ENCODE results near the gene EPB41L2. TPM values are rescaled to one million over a fixed set of nuclear protein-coding genes. Genes with fewer than 3 reads are reported as not detected.

EPB41L2 gene
- total and polyA plus RNA-seq, 5 donors, result 30.2 to 120 (median 105) TPM

DNA sequence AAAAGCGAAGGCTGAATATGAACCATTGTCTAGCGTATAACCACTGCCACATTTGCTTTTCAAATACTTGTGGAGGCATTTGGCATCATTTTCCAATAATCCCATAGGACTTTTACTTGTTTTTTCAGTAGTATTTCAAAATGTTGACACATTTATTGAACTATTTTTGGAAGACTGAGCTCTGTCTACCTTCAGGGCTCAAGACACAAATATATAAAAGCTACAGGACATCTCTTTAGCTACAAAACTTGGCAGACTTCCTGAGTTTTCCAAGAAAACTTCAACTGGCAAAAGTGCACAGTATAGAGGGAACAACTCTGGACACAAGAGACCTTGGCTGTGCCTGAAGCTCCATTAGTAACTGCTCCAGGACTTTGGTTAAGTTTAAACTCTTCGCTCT, 13.4 kb downstream of the EPB41L2 start:
- Histone ChIP-seq H3K27me3 (ENCODE audit: control insufficient read depth, insufficient read depth) (no peaks in the 10 kb centered on the region), H3K9me3 (ENCODE audit: control insufficient read depth, low read length) (peaks cover 2% of the 10 kb centered on the region), H3K4me3 (ENCODE audit: low read length) (no peak overlapping the region), H3K27ac (ENCODE audit: low read length) (no peak overlapping the region), H3K4me1 (ENCODE audit: control insufficient read depth, insufficient read depth, low read length) (no peaks in the 10 kb centered on the region)
- ATAC-seq (peak; percentile 23 to 29), DNase-seq (no peak)
- 74% methylated on average over 3 of the region's 3 CpGs for WGBS
- intact Hi-C loops (cut with DNase I), result loop anchor here in 1 of 4 donors (10.0 kb wide), 1 partner anchor 85 kb away; no protein-coding TSS in a partner anchor

DNA sequence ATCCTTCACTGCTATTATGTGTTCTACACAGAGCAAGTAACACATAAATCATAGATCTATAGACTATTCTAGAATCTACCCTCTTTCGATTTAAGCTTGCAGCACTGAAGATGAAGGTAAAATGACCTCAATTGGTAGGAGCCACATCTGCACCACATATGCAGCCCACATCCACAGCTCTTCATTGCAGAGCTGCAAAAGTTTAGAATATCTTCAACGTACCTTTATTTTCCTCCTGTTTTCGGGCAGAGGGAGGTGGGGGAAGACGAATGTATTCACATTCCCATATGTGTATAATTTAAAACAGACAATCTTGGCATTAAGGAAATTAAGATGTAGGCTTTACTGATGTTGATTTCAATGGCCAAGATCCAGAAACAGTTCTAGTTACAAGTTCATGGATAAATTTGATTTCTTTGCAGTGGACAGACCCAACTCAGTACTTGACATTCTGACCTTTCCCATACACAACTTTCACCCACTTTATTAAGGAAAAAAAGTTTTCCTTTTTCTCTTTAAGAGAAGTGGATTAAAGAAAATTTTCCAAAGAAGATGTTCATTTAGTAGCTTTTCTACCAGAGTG, 14.0 kb downstream of the EPB41L2 start:
- WGBS, result 86% methylated on average over 4 of the region's 4 CpGs

DNA sequence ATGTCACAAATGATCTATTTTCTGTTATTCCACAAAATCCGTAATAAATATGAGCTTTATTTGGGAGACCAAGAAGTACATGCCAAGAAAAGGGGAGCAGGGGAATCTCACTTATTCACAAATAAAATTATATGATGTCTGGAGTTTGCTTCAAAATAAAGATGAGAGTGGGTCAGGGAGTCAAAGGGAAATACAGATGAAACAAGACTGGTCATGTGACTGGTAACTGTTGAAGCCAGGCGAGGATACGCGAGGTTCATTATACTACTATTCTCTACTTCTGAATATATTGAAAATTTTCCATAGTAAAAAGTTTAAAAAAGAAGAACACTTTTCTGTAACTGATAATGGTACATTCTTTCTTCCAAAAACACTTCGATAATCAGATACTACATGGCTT, 14.6 kb downstream of the EPB41L2 start:
- no peaks in the 10 kb centered on the region for H3K27me3 ChIP-seq (ENCODE audit: control insufficient read depth, insufficient read depth)
- no peak for DNase-seq
- H3K9me3 ChIP-seq (ENCODE audit: control insufficient read depth, low read length), result peaks cover 2% of the 10 kb centered on the region
- intact Hi-C loops (cut with DNase I), result loop anchor here in 1 of 4 donors (10.0 kb wide), 1 partner anchor 84 kb away; no protein-coding TSS in a partner anchor
- no peaks in the 10 kb centered on the region for H3K4me1 ChIP-seq (ENCODE audit: control insufficient read depth, insufficient read depth, low read length)
- 86% methylated on average over 5 of the region's 5 CpGs for WGBS
- ATAC-seq, result no peak
- no peak overlapping the region for H3K4me3 ChIP-seq (ENCODE audit: low read length)
- H3K27ac ChIP-seq (ENCODE audit: low read length), result no peak overlapping the region

More for the DNA sequence above, 14.0 kb downstream of the EPB41L2 start:
- intact Hi-C loops (cut with DNase I), result loop anchor here in 1 of 4 donors (10.0 kb wide), 1 partner anchor 84 kb away; no protein-coding TSS in a partner anchor
- Histone ChIP-seq H3K9me3 (ENCODE audit: control insufficient read depth, low read length) (peaks cover 2% of the 10 kb centered on the region), H3K4me1 (ENCODE audit: control insufficient read depth, insufficient read depth, low read length) (no peaks in the 10 kb centered on the region), H3K4me3 (ENCODE audit: low read length) (no peak overlapping the region), H3K27me3 (ENCODE audit: control insufficient read depth, insufficient read depth) (no peaks in the 10 kb centered on the region), H3K27ac (ENCODE audit: low read length) (no peak overlapping the region)
- ATAC-seq (no peak), DNase-seq (no peak)

DNA sequence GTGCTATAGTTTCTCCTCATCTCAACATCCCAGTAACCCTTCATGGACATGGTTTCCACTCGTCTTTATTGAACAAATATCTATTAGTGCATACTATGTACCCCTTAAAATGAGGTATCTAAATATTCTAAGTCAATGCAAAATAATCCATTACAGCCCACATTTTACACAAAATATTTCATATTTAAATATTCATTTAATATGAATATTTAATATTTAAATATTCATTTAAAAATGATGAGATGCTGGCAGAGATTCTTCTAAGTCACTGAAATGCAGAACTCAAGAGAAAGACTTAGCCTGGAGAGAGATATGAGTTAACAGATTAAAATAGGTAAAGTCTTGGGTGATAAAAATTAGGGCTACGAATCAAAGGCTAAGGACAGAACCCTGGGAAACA, 17.9 kb downstream of the EPB41L2 start:
- Histone ChIP-seq H3K27me3 (ENCODE audit: control insufficient read depth, insufficient read depth) (no peaks in the 10 kb centered on the region), H3K27ac (ENCODE audit: low read length) (no peak overlapping the region), H3K4me1 (ENCODE audit: control insufficient read depth, insufficient read depth, low read length) (no peaks in the 10 kb centered on the region), H3K4me3 (ENCODE audit: low read length) (no peak overlapping the region), H3K9me3 (ENCODE audit: control insufficient read depth, low read length) (no peaks in the 10 kb centered on the region)
- DNase-seq (no peak), ATAC-seq (no peak)
- intact Hi-C loops (cut with DNase I), result loop anchor here in 1 of 4 donors (10.0 kb wide), 1 partner anchor 80 kb away; no protein-coding TSS in a partner anchor
- 85% methylated on average over 2 of the region's 2 CpGs for WGBS

DNA sequence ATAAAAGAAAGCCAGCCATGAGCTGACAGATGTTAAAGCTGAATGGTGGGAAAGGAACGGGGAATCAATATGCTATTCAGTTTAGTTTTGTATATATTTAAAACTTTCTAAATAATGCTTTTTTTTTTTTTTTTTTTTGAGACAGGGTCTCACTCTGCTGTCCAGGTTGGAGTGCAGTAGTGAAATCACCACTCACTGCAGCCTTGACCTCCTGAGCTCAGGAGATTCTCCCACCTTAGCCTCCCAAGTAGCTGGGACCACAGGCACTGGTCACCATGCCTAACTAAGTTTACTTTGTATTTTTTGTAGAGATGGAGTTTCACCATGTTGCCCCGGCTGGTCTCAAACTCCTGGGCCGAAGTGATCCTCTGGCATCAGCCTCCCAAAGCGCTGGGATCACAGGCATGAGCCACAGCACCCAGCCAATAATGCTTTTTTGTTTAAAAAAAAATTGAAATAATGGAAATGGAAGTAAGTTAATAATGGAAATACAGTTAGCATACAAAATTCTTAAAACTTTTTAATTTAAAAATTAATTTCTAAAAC, 19.1 kb downstream of the EPB41L2 start:
- no peaks in the 10 kb centered on the region for H3K9me3 ChIP-seq (ENCODE audit: control insufficient read depth, low read length)
- ATAC-seq (no peak), DNase-seq (no peak)
- no peaks in the 10 kb centered on the region for H3K4me1 ChIP-seq (ENCODE audit: control insufficient read depth, insufficient read depth, low read length)
- H3K27ac ChIP-seq (ENCODE audit: low read length), result no peak overlapping the region
- WGBS, result 76% methylated on average over 4 of the region's 4 CpGs
- intact Hi-C loops (cut with DNase I), result loop anchor here in 1 of 4 donors (10.0 kb wide), 1 partner anchor 79 kb away; no protein-coding TSS in a partner anchor
- H3K27me3 ChIP-seq (ENCODE audit: control insufficient read depth, insufficient read depth), result no peaks in the 10 kb centered on the region
- H3K4me3 ChIP-seq (ENCODE audit: low read length), result no peak overlapping the region

DNA sequence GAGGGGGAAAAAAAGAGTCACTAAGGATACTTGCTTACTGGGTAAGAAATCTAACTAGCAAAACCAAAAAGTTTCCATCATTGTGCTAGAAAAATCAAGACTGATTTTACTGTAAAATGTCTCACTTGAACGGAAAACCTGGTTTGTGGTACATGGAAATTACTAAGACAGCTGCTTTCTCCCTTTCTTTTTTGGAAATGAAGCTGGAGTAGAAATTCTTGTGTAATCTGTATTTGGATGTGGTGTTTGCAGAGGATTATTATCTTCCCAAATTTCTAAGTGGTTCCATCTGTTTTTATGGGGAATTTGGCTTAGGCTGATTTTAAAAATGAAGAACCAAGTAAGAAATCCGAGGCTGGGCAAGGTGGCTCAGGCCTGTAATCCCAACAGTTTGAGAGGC, 20.4 kb downstream of the EPB41L2 start:
- intact Hi-C loops (cut with DNase I), result loop anchor here in 1 of 4 donors (10.0 kb wide), 1 partner anchor 78 kb away; no protein-coding TSS in a partner anchor
- 69% methylated on average over 2 of the region's 2 CpGs for WGBS
- no peaks in the 10 kb centered on the region for H3K9me3 ChIP-seq (ENCODE audit: control insufficient read depth, low read length)
- H3K27ac ChIP-seq (ENCODE audit: low read length), result no peak overlapping the region
- H3K27me3 ChIP-seq (ENCODE audit: control insufficient read depth, insufficient read depth), result no peaks in the 10 kb centered on the region
- DNase-seq, result peak in 1 of 3 donors; percentile 64
- no peak overlapping the region for H3K4me3 ChIP-seq (ENCODE audit: low read length)
- no peaks in the 10 kb centered on the region for H3K4me1 ChIP-seq (ENCODE audit: control insufficient read depth, insufficient read depth, low read length)
- peak in 1 of 2 donors; percentile 47 for ATAC-seq

DNA sequence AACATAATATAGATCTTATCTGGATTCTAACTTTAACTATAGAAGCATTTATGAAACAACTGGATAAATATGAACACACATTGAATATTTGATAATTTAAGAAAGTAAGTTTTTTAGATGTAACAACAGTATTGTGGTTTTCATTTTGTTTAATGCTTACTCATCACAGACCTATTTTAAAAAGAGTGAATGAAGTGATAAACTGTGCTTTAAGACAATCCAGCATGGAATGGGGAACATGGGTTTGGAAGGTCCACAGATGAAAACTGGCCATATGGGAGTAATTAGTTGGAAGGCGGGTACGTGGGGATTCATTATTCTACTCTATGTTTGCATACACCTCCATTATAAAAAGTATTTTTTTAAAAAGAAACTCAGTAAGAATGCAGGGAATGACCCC, 21.2 kb downstream of the EPB41L2 start:
- DNase-seq (no peak), ATAC-seq (no peak)
- no peaks in the 10 kb centered on the region for H3K4me1 ChIP-seq (ENCODE audit: control insufficient read depth, insufficient read depth, low read length)
- intact Hi-C loops (cut with DNase I), result loop anchor here in 1 of 4 donors (10.0 kb wide), 1 partner anchor 77 kb away; no protein-coding TSS in a partner anchor
- no peak overlapping the region for H3K4me3 ChIP-seq (ENCODE audit: low read length)
- no peak overlapping the region for H3K27ac ChIP-seq (ENCODE audit: low read length)
- WGBS, result 80% methylated on average over 2 of the region's 2 CpGs
- no peaks in the 10 kb centered on the region for H3K9me3 ChIP-seq (ENCODE audit: control insufficient read depth, low read length)
- no peaks in the 10 kb centered on the region for H3K27me3 ChIP-seq (ENCODE audit: control insufficient read depth, insufficient read depth)

DNA sequence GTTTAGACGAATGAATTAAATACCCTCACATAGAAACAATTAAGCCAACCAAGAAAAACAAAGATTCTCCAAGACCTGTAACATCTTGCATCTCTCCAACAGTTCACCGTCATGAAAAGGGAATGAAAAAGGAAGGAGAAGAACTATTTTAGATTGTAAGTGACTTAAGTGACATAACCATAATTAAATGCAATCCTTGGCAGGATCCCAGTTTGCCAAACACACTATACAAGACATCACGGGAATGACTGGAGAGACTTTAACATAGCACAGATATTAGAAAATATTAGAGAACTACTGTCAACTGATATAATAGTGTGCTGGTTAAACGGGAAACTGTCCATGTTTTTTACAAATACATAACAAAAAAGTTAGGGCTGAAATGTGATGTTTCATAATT, 22.2 kb downstream of the EPB41L2 start:
- H3K4me1 ChIP-seq (ENCODE audit: control insufficient read depth, insufficient read depth, low read length), result no peaks in the 10 kb centered on the region
- DNase-seq (no peak), ATAC-seq (no peak)
- no peak overlapping the region for H3K27ac ChIP-seq (ENCODE audit: low read length)
- intact Hi-C loops (cut with DNase I), result loop anchor here in 1 of 4 donors (10.0 kb wide), 1 partner anchor 76 kb away; no protein-coding TSS in a partner anchor
- no peaks in the 10 kb centered on the region for H3K9me3 ChIP-seq (ENCODE audit: control insufficient read depth, low read length)
- H3K27me3 ChIP-seq (ENCODE audit: control insufficient read depth, insufficient read depth), result no peaks in the 10 kb centered on the region
- H3K4me3 ChIP-seq (ENCODE audit: low read length), result no peak overlapping the region
- 54% methylated on average over 4 of the region's 4 CpGs for WGBS

DNA sequence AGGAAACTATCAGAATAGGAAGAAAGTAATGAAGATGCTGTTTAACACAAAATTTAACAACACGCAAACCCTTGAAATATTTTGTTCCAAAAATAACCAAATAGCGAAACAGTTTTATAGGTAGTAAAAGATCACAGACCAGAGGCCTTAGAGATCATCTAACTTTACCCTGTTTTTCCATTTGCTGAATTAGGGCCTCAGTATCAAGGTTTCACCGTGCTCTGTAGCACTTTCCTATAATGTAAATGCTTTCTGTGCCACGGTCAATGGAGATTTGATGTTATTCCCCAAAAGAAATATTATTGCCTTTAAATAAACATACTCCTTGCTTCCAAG, 23.7 kb downstream of the EPB41L2 start:
- DNase-seq (no peak), ATAC-seq (no peak)
- Histone ChIP-seq H3K9me3 (ENCODE audit: control insufficient read depth, low read length) (no peaks in the 10 kb centered on the region), H3K4me3 (ENCODE audit: low read length) (no peak overlapping the region), H3K27ac (ENCODE audit: low read length) (no peak overlapping the region), H3K27me3 (ENCODE audit: control insufficient read depth, insufficient read depth) (no peaks in the 10 kb centered on the region), H3K4me1 (ENCODE audit: control insufficient read depth, insufficient read depth, low read length) (no peaks in the 10 kb centered on the region)
- intact Hi-C loops (cut with DNase I), result no loop called here
- WGBS, result 88% methylated on average over 4 of the region's 4 CpGs

DNA sequence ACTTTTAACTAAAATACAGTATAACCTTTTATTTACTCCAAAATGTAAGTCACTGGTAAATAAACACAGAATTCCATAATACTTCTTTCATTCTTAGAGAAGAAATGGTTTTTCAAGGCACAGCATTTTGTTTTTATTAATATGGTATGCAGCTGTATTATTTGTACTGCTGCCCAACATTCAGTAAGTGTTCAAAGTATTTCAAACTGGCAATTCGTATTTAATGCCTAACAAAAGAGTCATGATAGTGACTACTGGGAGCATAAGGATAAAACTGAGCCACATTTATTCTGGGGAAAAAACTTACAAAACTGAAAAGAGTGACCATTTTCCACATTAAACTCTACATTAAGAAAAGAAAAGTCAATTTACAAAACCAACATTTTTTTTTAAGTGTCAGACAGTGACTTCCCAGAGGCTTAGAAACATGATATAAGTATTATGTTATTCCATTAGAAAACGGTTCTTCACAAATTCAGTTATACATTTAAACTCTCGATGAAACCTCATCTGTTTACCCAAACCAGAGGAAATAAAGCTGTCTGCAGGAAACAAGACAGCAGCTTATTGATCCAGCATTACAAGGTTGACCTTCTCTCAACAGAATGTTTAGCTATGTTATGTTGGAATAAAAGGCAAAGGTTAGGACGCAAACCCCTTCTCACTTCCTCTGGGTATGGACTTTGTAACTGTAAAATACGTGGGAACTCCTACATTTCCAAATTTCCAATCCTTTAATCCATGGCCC, 24.3 kb downstream of the EPB41L2 start:
- intact Hi-C loops (cut with DNase I), result no loop called here
- Histone ChIP-seq H3K4me1 (ENCODE audit: control insufficient read depth, insufficient read depth, low read length) (no peaks in the 10 kb centered on the region), H3K4me3 (ENCODE audit: low read length) (no peak overlapping the region), H3K9me3 (ENCODE audit: control insufficient read depth, low read length) (no peaks in the 10 kb centered on the region), H3K27me3 (ENCODE audit: control insufficient read depth, insufficient read depth) (no peaks in the 10 kb centered on the region), H3K27ac (ENCODE audit: low read length) (no peak overlapping the region)
- DNase-seq (no peak), ATAC-seq (no peak)
- 50% methylated on average over 5 of the region's 5 CpGs for WGBS
